ENCODE results near the gene ASB2. TPM values are rescaled to one million over a fixed set of nuclear protein-coding genes. Genes with fewer than 3 reads are reported as not detected.

ASB2 gene
- polyA plus RNA-seq, 1 donor from 2014 or later: 0.26 TPM

DNA sequence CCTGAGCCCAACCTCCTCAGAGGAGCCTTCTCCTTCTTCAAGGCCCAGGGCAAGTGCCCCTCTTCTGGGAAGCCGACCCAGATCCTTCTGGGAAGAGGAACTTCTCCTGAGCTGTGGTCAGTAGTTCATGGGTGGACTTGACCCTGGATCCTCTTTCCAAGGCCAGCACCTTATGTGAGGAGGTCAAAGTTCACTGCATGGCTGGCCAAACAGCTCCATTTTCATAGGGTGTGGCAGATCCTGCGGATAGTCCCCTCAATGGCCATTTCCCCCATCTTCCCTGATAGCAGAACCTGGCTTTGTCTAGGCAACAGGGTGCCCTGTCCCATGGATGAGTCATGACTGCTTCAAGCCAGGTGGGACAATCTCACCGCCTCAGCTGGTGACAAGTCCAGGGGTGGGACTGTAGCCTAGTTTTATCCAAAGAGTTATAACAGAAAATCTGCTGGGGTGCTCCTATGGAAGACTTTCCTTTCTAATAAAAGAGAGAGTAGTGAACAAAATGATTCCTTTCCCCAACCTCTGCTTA lies 10.4 kb downstream of the ASB2 start:
- H3K27me3 ChIP-seq (ENCODE audit: insufficient read depth, low read depth, low read length): no peaks in the 10 kb centered on the region
- TF ChIP-seq, protein P1, sequence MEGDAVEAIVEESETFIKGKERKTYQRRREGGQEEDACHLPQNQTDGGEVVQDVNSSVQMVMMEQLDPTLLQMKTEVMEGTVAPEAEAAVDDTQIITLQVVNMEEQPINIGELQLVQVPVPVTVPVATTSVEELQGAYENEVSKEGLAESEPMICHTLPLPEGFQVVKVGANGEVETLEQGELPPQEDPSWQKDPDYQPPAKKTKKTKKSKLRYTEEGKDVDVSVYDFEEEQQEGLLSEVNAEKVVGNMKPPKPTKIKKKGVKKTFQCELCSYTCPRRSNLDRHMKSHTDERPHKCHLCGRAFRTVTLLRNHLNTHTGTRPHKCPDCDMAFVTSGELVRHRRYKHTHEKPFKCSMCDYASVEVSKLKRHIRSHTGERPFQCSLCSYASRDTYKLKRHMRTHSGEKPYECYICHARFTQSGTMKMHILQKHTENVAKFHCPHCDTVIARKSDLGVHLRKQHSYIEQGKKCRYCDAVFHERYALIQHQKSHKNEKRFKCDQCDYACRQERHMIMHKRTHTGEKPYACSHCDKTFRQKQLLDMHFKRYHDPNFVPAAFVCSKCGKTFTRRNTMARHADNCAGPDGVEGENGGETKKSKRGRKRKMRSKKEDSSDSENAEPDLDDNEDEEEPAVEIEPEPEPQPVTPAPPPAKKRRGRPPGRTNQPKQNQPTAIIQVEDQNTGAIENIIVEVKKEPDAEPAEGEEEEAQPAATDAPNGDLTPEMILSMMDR (IDR thresholded peaks at IDR 0.05; ENCODE audit: poor library complexity, severe bottlenecking): no peak
- H3K9ac ChIP-seq (ENCODE audit: low read length): no peak overlapping the region
- H3K4me3 ChIP-seq (ENCODE audit: low read length): no peak overlapping the region
- H4K20me1 ChIP-seq (ENCODE audit: insufficient read depth): no peaks in the 10 kb centered on the region
- no peak overlapping the region for H3K4me2 ChIP-seq (ENCODE audit: low read length)
- H3K36me3 ChIP-seq (ENCODE audit: insufficient read depth, low read length): no peaks in the 10 kb centered on the region
- H2AFZ ChIP-seq (ENCODE audit: low read depth, low read length): no peak overlapping the region
- H3K9me2 ChIP-seq (ENCODE audit: insufficient read depth, low read length): no peaks in the 10 kb centered on the region
- H3K79me2 ChIP-seq (replicated peaks; ENCODE audit: insufficient read depth, low read length): no peaks in the 10 kb centered on the region
- no peak overlapping the region for H3K27ac ChIP-seq (ENCODE audit: low read length)
- no peaks in the 10 kb centered on the region for H3K9me3 ChIP-seq (ENCODE audit: low read length)
- no peaks in the 10 kb centered on the region for H3F3A ChIP-seq (ENCODE audit: insufficient read depth, low read length, poor library complexity, severe bottlenecking)

DNA sequence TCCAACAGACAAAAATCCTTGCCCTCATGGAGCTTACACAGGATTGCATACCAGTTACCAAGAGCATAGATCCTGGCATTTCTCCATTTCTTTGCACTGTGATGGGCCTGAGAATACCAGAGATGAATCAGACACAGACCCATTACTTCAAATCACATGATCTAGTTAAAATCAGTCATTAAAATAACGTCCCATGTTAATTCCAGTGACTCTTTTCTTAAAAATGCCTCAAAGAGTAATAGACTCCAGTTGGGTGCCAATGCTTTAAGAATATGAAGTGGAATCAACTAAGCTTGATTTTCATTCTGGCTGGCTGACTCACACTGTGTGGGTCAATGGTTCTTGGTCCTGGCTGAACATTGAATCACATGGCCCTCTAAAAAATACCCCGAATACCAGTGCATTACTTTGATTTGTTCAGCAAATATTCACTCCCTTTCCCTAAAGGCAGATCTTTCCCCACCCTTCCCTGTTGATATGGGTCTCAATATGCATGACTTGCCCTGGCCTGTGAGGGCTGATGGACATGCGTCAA lies 11.0 kb downstream of the ASB2 start:
- TF ChIP-seq POLR2AphosphoS5 (IDR thresholded peaks at IDR 0.05): no peak
- no peak for TF ChIP-seq MXI1 (conservative IDR thresholded peaks at IDR 0.05; ENCODE audit: poor library complexity, severe bottlenecking)
- no peak for TF ChIP-seq RAD21 (conservative IDR thresholded peaks at IDR 0.05)
- no peak for TF ChIP-seq SMC3 (conservative IDR thresholded peaks at IDR 0.05; ENCODE audit: poor library complexity)
- no peak for TF ChIP-seq TAF1 (IDR thresholded peaks at IDR 0.05; ENCODE audit: low read depth)
- TF ChIP-seq EZH2 (IDR thresholded peaks at IDR 0.05; ENCODE audit: borderline replicate concordance, insufficient read depth, low read length, poor library complexity, severe bottlenecking): no peak
- TF ChIP-seq, protein P2, sequence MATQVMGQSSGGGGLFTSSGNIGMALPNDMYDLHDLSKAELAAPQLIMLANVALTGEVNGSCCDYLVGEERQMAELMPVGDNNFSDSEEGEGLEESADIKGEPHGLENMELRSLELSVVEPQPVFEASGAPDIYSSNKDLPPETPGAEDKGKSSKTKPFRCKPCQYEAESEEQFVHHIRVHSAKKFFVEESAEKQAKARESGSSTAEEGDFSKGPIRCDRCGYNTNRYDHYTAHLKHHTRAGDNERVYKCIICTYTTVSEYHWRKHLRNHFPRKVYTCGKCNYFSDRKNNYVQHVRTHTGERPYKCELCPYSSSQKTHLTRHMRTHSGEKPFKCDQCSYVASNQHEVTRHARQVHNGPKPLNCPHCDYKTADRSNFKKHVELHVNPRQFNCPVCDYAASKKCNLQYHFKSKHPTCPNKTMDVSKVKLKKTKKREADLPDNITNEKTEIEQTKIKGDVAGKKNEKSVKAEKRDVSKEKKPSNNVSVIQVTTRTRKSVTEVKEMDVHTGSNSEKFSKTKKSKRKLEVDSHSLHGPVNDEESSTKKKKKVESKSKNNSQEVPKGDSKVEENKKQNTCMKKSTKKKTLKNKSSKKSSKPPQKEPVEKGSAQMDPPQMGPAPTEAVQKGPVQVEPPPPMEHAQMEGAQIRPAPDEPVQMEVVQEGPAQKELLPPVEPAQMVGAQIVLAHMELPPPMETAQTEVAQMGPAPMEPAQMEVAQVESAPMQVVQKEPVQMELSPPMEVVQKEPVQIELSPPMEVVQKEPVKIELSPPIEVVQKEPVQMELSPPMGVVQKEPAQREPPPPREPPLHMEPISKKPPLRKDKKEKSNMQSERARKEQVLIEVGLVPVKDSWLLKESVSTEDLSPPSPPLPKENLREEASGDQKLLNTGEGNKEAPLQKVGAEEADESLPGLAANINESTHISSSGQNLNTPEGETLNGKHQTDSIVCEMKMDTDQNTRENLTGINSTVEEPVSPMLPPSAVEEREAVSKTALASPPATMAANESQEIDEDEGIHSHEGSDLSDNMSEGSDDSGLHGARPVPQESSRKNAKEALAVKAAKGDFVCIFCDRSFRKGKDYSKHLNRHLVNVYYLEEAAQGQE (IDR thresholded peaks at IDR 0.05; ENCODE audit: borderline replicate concordance): no peak
- TF ChIP-seq, protein P1 (IDR thresholded peaks at IDR 0.05; ENCODE audit: poor library complexity, severe bottlenecking): no peak
- TF ChIP-seq EP300 (conservative IDR thresholded peaks at IDR 0.05; ENCODE audit: poor library complexity, severe bottlenecking): no peak
- no peak overlapping the region for H3K4me3 ChIP-seq (ENCODE audit: low read length)
- no peaks in the 10 kb centered on the region for H3K9me3 ChIP-seq (ENCODE audit: low read length)
- no peak overlapping the region for H3K4me2 ChIP-seq (ENCODE audit: low read length)
- no peaks in the 10 kb centered on the region for H3K9me2 ChIP-seq (ENCODE audit: insufficient read depth, low read length)
- H3K36me3 ChIP-seq (ENCODE audit: insufficient read depth, low read length): no peaks in the 10 kb centered on the region
- H2AFZ ChIP-seq (ENCODE audit: low read depth, low read length): no peak overlapping the region
- H4K20me1 ChIP-seq (ENCODE audit: insufficient read depth): no peaks in the 10 kb centered on the region
- H3K79me2 ChIP-seq (replicated peaks; ENCODE audit: insufficient read depth, low read length): no peaks in the 10 kb centered on the region
- no peaks in the 10 kb centered on the region for H3K27me3 ChIP-seq (ENCODE audit: insufficient read depth, low read depth, low read length)
- no peaks in the 10 kb centered on the region for H3F3A ChIP-seq (ENCODE audit: insufficient read depth, low read length, poor library complexity, severe bottlenecking)
- H3K9ac ChIP-seq (ENCODE audit: low read length): no peak overlapping the region
- H3K27ac ChIP-seq (ENCODE audit: low read length): no peak overlapping the region
